HUDEP-2 (cell line): ENCODE data around the gene EGFL6.
A peak's percentile ranks its signal among the peaks of the same experiment; 100 is the strongest.
"Not testable (repeated sequence)": the region's sequence is repeated elsewhere in the genome, so short reads cannot be mapped to it uniquely, and the experiment has no call there.

Experiments used
- DNase-seq, 76 experiments: peaks; one replicate each; lab custom pipeline; 2025; ENCODE audit not compliant: unreplicated experiment in 76 of 76; lab: John Stamatoyannopoulos, UW

Gene EGFL6

DNA sequence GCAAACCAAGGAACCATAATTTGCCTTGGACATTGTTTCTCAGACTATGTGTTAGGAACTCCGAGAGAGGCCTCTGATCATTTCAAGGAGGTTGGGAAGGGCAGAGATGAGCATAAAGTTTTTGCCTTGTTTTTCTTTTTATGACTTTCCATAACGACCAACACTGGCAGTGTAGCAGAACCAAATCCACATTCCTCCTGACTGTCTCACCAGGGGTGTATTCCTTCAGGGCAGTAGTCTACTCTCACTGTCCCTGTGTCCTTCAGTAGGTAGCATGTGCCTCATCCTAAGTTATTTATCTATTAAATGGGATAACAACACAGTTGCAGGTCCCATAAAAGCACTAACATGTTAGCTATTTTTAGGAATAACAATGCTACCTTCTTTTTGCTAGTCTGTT is 20.8 kb downstream of the EGFL6 start:
- no peak for DNase-seq

DNA sequence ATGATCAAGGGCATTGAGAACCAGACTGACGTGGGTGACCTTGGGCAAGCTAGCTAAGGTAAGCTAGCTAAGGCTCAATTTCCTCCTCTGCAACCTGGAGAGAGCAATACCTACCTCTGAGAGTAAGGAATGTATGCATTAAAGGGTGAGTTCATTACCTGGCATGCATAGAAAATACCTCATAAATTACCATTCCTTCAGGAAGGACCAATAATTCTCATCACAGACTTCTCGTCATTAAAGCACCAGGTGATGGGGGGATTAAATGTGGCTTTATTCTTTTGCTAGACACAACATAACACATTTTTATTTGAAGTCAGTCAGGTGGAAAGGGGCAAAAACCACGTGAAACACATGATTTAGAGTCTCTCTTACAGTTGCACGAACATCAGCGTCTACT is 21.5 kb downstream of the EGFL6 start:
- DNase-seq, result no peak

DNA sequence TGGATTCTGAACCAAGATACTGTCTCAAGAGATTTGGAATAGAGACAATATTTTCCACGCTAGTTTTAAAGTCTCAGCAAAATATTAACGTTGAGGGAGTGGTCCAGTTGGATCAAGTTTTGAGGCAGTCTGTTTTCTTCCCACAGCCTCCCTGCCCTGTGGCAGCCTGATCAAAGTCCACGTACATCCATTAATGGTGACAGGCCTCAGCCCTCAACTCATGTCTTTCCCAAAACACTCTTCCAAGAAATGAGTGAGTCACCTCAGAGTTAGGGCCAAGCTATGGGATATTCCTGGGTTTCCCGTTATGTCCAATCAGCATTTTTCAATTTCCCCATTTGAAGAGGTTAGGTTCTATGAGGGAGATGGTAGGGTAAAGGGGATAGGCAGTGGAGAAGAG is 28.5 kb downstream of the EGFL6 start:
- no peak for DNase-seq

DNA sequence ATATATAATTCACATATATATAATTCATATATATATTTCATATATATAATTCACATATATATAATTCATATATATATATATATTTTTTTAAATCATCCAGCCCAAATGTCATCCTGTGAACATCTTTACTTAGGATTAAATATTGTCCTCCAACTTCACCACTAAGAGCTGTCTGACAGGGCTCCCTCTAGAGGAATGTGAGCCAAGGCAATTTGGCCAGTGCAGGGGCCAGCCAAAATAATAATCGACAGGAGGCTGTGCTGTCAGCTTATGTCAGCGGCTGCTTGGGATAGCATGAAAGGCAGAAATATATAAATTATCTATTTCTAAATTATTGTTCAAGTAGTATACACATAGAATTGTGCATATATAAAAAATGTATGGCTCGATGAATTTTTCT is 29.5 kb downstream of the EGFL6 start:
- DNase-seq, result peak in 25 of 76 experiments; percentile 0 to 29 (median 2)

DNA sequence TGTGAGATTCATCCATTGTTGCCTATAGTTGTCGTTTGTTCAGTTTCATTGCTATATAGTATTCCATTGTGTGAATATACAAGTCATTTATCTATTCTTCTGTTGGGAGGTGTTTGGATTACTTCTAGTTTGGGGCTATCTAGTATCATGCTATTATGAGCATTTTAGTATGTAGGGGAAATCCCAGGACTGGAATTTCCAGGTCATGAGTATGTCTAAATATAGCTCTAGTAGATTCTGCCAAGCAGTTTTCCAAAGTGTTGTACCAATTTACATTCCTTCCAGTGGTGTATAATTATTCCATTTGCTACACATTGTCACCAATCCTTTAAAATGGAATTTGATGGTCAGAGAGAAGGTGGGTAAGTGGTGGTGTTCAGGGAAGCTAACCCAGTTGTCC is 30.1 kb downstream of the EGFL6 start:
- DNase-seq, result no peak

DNA sequence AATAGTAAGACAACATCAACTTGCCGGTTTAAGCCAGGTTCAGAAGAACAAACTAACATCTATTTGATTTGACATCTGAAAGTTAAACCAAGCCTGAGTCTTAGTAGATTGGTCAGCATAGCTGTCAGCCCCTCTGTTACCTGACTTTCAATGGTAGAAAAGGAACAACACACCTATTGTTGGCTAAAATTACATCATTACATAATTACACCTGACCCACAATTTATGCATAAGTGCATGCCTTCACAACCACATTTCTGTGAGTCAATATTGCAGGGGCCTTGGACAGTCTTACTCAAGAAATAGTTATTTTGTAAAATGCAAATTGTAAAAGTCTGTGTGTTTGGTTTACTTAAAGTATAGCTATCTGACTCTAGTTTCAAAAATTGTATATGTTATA is 36.2 kb downstream of the EGFL6 start:
- no peak for DNase-seq

DNA sequence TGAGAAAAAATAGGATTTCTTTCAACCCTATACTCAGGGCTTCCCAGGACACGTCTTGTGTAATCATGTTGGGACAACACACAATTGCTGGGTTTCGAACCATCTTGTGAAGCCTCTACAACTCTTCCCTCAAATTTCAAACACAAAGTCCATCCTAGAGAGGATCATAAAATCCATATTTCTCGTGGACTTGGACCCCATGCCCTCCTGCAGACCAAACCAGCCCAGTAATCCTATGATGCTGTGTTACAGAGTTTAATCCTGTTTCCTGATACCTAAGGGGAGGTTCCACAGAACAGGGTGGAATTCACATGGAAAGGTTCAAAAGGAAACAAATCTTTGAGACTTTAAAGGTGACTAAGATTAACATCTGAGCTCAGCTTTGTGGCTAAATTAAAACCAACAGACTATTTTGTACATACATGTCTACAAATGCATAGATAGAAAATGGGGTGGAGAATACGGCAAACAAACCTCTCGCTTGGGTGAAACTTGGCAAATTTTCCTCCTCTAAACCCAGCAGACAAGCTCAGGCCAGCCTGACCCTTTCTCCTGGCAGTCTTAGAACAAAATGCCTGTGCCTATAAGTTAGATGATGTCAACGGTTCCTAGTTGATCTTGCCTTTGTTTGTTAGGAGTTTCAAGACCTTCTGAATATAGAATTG is 38.1 kb downstream of the EGFL6 start:
- no peak for DNase-seq

DNA sequence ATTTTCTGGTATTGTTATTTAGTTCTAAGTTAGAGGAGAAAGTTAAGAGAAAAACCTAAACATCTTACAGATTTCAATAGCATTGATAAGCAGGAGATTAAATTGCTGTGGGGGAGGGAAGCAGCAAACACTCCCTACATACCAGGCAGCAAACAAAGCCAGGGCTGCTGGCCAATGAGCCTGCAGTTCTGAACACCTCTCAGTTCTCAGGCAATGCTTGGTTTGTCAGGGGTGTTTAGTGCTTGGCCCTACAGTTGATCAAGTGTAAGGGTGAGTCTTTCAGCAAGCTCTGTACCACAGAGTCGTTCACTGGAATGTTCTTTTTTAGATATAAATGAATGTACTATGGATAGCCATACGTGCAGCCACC is 38.6 kb downstream of the EGFL6 start:
- peak in 6 of 76 experiments; percentile 0 to 9 (median 1) for DNase-seq

DNA sequence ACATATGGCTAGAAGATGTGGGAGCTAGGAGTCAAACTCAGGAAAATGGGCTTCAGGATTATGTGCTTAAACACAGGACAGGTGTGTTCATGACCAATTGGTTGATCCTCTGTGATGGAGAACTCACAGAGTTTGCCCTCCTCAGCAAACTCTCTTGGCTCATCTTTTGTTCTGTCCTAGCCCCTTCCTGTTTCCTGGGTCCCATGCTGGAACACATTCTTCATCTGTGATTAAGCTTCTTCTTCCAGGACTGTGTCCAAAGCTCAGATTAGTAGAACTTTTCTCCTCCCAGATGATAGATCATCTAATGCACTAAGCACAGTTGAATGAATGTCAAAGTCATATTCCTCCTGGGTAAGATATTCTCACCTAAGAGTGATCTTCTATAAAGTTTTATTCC is 44.8 kb downstream of the EGFL6 start:
- DNase-seq, result no peak

DNA sequence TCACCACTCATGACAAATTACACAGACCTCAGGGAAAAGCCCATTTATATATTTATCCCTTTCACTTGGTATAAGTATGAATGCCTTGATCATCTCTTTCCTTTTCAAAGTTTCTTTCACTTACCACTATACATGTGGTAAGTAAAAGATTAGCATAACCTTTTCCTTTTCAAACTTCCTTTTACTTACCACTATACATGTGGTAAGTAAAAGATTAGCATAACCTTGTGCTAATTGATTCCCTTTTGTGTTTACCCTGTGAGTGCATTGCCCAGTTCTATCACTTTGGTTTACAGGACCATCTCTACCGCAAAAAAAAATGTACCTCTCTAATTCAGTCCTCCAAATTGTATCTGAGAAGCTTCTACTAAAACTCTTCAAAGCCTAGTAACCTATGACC is 50.8 kb downstream of the EGFL6 start:
- no peak for DNase-seq

DNA sequence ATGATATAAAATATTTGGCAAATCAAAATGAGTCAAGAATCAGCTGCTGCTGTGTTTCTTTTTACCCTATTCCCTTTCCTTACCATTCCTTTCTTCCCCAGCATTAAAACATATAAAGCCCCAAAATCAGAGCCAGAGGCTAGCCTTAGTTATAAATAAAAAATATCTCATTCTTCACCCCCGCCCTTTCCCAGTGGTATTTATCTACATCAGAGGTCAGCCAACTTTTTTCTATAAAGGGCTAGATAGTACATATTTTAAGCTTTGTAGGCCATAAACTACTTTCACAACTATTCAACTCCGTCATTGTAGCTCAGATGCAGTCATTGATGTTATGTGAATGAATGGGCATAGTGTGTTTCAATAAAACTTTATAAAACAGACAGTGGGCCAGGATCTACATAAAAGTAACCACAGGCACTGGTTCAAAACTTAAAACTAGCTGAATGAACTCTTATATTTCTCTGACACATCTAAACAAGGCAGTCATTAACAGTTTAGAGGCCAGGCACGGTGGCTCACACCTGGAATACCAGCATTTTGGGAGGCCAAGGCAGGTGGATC is 53.1 kb downstream of the EGFL6 start:
- DNase-seq, result no peak

DNA sequence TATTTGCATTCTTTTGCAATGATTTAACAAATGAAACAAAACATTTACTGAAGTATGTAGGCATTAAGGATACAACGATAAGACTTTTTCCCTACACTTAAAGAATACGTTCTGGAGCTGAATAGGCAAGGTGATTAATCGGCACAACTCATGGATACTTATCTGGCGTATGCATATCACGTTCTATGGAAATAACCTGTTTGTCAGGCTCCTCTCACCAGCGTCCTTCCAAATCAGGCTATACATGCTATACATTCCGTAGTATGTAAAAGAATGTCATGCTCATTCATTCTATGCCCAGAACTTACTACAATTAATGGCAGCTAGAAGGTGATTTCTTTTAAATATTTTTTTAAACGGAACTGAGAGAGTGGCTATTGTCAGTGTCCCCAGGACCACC is 57.9 kb downstream of the EGFL6 start:
- no peak for DNase-seq

DNA sequence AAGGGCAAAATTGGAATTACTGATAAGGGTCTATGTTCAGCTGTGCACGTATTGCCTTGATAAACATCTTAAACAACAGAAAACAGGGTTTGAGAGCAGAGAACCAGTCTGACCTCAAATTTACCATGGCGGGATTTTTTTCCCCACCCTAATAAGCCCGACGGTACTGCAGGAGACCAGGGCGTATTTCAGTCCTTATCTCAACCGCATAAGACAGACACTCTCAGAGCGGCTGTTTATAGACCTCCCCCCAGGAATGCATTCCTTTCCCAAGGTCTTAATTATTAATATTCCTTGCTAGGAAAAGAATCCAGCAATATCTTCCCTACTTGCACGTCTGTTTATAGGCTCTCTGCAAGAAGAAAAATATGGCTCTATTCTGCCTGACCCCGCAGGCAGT is 67.8 kb downstream of the EGFL6 start:
- DNase-seq, result not testable (repeated sequence)

DNA sequence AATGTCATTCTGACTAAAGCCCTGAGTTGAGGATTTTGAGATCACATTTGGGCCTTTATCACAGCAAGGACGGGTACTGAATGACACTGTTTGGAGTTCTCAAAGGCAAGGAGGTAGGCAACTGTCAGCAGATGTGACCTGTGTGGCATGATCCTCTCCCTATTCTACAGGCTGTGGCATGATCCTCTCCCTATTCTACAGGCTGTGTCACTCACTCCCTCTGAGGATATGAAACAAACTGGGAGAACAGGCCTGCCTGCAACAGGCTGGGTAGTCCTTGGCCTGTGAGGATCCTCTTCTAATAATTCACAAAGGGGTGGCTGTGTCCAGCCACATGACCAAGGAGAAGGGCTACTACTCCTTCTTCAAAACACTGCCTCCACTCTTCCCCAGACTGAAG is 68.6 kb downstream of the EGFL6 start:
- no peak for DNase-seq

DNA sequence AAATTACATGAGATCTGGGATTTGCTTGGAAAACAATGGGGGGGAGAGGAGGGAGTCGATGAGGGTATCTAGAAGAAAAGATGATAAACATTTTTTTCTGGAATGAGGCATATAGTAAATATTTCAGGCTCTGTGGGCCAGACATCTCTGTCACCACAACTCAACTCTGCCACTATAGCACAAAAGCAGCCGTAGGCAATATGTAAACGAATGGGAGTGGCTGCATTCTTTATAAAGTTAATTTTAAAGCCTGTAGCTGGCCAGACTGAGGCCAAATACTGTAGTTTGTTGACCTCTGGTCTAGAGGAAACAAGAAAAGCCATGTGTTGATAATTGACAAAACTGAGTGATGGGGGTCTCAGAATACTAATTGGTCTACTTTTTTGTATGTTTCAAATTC is 69.4 kb downstream of the EGFL6 start:
- no peak for DNase-seq

DNA sequence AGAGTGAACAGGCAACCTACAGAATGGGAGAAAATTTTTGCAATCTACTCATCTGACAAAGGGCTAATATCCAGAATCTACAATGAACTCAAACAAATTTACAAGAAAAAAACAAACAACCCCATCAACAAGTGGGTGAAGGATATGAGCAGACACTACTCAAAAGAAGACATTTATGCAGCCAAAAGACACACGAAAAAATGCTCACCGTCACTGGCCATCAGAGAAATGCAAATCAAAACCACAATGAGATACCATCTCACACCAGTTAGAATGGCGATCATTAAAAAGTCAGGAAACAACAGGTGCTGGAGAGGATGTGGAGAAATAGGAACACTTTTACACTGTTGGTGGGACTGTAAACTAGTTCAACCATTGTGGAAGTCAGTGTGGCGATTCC is 72.3 kb downstream of the EGFL6 start:
- DNase-seq, result not testable (repeated sequence)

DNA sequence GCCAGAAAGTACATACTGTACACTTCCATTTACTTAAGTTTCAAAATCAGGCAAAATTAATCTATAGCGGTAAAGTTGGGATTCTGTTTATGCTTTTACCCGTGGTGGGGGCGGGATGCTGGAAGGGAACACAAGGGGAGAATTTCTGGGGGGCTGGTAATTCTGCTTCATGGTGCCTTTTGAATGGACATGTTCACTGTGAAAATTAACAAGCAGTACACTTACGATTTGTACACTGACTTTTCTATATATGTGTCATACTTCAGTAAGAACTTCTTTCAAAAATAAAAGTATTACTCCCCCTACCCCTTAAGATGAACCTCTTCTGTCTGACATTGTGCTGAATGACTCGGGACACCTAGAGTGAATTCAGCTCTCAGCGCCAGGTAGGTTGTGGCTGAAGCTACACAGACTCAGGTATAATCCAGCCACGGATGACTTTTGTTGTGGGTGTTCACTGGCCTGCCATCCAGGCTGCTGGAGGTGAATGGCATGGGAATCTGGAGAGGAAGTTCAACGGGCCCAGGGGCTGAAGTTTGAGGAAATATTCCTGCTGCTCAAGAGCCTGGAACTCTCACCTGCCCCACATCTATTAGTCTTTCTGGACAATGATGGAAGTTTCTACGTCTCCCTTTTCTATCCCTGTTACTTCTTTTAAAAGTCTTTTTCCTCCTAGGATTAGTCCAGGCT is 76.2 kb downstream of the EGFL6 start:
- peak in 2 of 76 experiments; percentile 0 to 4 for DNase-seq

DNA sequence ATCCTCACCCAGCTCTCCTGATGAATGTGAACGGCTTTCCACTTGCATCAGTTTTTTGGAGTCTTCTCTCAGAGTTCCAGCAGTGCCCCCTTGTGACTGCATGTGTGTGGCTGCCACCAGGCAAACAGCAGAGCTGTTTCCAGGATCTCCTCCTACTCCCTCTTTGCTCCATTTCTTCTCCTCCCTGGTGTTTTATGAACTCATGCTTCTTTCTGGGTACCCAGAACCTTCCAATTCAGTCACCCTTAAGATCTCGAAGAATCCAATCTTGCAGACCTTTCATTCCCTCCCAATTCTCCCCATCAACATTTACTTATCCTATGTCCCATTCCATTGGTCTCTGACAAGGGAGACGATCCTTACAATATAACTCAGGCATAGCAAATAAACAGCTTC is 76.8 kb downstream of the EGFL6 start:
- peak in 67 of 76 experiments; percentile 0 to 69 (median 33) for DNase-seq

DNA sequence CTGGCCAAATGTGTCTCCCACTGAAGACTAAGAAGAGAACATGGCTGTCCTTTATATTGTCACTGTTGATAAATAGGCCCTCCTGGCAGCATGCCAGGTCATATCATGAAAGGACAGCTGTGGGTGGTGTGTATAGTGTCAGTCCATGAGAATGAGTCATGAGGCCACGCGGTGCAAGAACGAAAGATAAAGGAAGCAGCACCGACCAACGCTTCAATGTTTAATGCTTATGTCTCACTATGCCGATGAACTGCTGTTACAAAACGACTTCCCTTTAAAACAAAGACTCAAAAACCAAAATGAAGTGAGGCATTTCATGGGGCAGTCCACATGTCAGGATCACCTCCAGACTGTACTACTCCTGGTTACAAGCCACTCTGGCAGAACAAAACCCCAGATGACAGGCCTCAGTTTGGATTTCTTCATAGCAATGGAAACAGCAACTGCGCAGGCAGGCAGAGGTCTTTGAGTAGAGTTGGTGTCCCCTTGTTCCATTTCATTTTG is 78.4 kb downstream of the EGFL6 start:
- peak; percentile 1 to 95 (median 85) for DNase-seq

DNA sequence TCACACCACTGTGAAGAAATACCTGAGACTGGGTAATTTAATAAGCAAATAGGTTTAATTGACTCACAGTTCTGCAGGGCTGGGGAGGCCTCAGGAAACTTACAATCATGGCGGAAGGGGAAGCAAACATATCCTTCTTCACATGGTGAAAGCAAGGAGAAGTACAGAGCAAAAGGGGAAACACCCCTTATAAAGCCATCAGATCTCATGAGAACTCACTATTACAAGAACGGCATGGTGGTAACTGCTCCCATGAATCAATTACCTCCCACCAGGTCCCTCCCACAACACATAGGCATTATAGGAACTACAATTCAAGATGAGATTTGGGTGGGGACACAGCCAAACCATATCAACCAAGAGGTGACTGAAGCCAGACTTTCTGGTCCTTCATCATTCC is 78.9 kb downstream of the EGFL6 start:
- DNase-seq, result peak in 11 of 76 experiments; percentile 0 to 21 (median 1)

DNA sequence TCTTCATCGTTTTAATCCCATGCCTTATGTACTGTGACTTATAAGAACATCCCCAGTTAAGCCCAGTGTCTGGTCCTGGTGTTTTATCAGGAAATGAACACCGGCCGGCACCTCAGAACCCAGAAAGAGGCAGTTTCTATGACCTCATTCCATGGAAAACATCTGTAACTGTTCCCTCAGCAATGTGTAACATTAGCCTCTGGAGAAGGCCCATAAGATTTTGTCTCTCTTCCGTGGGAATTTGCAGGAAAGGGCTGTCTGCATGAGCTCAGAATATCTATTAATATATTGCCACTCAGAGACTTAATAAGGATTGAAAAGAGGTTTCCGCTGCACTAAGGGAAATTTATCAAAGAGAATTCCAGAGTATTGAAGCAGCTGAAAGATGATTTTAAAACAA is 80.4 kb downstream of the EGFL6 start:
- DNase-seq, result no peak

DNA sequence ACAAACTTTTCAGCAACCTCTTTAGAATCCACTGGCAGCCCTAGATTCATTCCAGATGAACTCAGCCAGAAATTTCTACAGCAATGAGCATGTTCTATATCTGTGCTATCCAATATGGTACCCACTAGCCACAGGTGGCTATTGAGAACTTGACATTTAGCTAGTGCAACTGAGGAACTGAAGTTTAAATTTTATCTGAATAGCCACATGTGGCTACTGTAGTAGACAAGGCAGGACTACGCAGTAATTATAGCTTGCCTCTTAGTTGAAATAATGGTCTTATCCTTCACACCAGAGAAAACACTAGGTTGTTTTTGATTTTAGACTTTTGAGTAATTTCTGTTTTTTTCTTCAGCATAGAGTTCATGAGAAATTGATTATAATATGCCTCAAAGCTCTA is 80.9 kb downstream of the EGFL6 start:
- no peak for DNase-seq
